GM21526 (cell line): ENCODE results near the gene PPFIA1.
"Not testable (repeated sequence)": the region's sequence is repeated elsewhere in the genome, so short reads cannot be mapped to it uniquely, and the experiment has no call there.

Experiments
- ATAC-seq: cut with Tn5 transposase; IDR thresholded peaks from one replicate; pipeline ENCODE4 v1.9.1; 2021; ENCODE audit warnings: moderate library complexity; ENCODE audit not compliant: unreplicated experiment, low FRiP score

PPFIA1 gene

DNA sequence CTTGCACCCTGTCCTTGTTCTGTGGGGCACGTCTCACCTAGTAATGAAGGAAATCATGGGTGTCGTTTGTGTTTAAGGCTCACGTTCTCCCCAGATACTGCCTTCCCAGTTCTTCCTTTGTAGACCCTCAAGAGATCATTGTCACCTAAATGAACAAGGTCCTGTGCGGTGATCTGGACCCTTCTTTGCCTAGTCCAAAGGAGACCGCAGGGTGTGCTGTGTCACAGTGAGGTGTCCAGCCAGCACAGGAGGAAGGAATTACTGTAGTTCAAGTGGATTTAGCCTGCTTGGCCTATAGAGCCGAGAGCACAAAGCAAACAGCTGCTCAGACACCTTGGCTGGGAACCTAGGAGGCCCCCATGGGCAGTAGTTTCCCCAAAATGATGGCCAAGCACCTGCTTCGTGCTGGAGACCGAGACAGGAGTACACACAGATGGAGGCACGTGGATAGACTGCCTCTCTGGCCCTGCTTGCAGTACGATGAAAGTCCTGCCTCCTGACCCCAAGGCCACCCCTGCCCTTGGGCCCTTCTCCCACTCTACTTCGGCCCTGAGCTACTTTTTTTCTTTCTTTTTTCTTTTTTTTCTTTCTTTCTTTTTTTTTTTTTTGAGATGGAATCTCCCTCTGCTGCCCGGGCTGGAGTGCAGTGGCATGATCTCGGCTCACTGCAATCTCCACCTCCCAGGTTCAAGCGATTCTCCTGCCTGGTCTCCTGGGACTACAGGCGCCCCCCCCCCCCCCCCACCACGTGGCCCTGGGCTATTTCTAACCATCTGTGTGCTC, 19.4 kb upstream of the PPFIA1 start:
- no peak for ATAC-seq

DNA sequence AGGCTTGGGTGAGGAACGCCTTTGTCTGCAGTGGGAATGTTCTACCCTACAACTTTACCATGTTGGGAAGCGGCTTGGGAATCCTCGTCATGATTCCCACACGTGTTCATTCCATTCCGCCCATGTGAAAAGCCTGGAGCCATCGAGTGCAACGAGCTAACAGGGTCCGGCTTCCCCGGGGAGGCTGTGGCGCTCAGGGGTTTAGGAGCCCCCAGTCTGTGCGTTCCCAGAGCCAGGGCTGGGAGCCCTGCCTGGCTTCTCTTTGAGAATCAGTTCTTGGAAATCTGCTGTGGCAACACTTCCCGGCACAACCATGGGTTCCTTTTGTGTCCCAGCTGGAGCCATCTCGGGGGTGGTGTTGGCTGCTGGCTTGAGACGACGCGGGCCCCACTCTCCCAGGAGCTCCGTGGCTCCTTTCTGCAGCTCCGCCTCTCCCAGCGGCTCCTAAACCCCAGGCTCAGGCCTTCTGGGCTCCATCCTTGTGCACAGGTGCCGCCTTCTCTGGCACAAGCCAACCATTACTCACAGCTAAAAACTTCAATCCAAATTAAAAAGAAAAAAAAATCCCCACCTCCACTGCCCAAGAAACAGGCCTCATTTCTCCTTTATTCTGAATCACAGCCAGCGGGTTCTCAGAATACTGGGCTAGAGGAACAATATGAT, 18.7 kb upstream of the PPFIA1 start:
- no peak for ATAC-seq

DNA sequence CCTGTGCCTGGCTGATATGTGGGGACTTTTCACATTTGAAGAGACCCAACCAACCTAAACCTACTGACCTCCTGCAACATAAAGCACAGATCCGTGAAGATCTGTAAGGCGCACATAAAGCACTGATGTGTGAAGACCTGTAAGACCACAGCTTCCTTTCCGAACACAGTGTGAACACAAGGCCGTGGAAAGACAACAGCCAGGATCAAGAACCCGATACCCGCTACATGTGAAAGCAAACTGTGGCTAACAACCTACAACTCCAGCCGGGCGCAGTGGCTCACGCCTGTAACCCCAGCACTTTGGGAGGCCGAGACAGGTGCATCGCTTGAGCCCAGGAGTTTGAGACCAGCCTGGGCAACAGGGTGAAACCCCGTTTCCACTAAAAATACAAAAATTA, 17.6 kb upstream of the PPFIA1 start:
- ATAC-seq = no peak

DNA sequence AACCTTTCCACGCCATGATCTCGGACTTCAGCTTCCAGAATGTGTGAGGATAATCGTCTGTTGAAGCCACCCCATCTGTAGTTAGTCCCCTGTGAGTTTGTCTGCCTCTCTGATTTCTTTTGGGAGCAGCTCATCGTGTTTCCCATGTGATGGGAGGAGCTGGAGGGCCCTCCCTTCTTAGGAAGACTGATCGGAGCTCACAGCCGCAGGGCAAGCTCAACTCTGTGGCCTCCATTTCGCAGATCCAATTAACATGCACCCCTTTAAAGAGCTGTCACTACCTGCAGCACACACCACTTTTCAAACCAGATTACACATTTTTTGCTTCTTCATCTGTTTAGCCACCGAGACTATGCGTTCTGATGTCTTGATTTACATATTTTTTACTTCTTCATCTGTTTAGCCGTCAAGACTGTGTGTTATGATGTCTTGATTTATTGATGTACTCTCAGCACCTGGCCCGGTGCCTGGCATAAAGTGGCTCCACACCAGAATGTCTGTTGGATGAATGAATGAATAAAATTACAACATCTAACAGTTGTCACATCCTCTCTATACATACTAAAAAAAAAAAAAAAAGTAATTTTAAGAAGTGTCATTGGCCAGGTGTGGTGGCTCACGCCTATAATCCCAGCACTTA, 14.9 kb upstream of the PPFIA1 start:
- ATAC-seq = no peak

DNA sequence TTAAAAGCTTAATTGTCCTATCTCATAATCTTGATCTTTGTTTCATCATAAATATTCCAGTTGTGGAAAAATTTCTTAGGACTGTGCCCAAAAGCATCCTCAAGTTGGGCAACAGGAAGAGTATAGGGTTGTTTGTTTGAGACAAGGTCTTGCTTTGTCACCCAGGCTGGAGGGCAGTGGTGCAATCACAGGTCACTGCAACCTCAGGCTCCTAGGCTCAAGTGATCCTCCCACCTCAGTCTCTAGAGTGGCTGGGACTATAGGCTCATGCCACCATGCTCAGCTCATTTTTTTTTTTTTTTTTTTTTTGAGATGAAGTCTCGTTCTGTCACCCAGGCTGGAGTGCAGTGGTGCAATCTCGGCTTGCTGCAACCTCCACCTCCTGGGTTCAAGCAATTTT, 11.4 kb upstream of the PPFIA1 start:
- not testable (repeated sequence) for ATAC-seq

DNA sequence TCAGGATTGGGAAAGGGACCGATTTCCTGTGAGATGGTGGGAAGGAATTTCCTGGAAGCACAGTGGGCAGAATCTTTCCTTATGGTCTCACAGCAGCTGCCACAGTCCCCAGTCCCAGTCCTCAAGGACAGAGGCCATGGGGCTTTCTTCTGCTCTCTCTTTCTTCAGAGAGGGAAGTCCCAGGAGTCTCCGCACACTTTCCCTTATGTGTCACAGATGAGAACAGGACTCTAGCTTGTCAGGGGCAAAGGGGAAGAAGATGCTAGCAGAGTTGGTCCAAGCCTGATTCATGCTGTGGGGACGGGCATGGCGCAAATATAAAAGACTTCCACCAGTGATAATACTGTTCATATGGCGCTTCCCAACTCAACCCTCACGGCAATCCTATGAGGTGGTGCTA, 7.5 kb upstream of the PPFIA1 start:
- ATAC-seq = no peak

DNA sequence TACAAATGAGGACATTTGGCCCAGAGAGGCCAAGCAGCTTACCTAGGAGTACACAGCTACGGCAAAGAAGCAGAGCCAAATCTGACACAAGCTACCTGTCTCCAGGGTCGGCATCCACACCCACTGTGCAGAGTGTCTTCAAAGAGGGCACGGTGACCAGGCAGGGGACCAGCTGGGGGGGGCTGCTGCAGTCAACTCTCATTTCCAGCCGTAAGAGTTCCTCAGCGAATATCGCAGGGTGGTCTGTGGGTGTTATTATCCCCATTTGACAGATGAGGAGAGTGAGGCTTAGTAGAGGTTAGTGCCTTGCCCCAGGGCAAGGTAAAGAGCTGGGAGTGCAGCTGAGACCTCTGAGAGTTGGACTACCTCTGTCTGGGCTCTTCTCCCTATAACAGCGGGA, 7.1 kb upstream of the PPFIA1 start:
- ATAC-seq = no peak

DNA sequence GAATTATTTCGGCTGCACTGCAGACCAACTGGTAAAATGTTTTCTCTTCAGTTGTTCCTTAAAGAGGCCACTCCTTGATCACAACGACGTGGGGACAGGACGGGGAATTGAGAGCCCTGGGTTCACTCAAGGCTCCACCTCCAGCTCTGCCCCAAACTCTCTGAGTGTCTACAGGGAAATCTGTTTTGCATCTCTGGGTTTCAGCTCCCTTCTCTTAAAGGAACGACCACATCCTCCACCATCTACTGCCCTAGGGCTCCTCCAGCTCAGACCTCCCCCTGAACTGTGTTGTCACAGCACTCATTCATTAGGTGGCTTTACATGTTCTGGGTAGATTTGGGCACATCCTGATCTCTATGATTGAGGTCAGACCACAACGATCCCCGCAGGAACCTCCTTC, 5.1 kb upstream of the PPFIA1 start:
- ATAC-seq = no peak

DNA sequence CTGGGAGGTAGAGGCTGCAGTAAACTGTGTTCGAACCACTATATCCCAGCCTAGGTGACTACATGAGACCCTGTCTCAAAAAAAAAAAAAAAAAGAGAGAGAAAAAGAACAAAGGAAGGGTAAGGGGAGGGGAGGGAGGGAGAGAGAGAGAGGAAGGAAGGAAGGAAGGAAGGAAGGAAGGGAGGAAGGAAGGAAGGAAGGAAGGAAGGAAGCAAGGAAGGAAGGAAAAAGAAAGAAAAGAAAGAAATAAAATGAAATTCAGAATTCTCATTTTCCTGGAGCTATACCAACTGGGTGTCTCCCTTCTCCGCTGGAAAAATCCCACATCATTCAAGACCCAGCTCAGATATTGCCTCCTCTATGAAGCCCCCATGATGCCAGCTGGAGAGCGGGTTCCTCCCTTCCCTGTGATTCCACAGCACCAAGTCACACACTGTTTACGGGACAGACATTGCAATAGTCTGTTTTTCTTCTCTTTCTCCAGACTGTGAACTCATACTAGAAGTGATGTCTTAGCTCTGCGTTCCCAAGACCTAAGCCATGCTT, 3.0 kb upstream of the PPFIA1 start:
- no peak for ATAC-seq

DNA sequence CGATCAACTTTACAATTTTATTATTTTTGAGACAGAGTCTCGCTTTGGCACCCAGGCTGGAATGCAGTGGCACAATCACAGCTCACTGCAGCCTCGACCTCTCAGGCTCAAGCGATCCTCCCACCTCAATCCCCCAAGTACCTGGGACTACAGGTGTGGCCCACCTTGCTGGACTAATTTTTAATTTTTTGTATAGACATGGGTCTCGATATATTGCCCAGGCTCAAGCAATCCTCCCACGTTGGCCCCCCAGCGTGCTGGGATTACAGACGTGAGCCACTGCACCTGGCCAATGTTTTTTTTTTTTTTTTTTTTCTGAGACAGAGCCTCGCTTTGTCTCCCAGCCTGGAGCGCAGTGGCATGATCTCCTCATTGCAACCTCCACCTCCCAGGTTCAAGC, 2.0 kb upstream of the PPFIA1 start:
- ATAC-seq = no peak

DNA sequence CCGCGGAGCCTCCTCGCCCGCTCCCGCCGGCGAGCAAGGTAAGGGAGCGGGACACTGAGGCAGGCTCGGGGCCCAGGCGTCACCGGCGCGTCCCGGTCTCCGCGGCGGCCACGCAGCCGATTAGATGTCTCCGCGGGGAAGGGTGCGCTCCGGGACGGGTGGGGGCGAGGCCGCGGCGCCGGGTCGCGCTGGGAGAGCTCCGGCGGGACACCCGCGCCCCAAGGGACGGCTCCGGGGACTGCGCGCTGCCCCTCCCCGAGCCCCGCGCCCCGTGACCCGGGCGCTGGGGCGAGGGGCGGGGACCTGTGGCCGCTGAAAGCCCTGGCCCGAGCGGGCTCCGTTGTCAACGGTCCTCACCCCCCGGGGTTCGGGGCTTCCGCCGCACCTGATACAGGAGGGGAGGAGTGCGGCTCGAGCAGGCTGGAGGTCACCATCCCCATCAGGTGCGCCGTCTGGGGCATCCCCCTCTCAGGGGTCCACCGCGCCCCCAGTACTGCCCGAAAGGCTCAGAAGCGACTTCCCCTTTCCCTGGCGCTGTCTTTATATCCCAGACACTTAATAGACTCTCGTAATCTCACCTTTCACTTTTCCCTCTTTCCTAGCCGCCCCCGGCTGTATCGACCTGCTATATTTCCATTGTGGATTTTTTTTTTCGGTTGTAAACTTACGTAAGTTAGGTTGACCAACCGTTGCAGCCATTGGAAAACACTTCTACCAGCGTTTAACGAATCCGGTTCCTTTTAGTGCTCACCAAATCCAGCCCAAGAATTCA, 573 bp downstream of the PPFIA1 start:
- peak; percentile 38 for ATAC-seq

DNA sequence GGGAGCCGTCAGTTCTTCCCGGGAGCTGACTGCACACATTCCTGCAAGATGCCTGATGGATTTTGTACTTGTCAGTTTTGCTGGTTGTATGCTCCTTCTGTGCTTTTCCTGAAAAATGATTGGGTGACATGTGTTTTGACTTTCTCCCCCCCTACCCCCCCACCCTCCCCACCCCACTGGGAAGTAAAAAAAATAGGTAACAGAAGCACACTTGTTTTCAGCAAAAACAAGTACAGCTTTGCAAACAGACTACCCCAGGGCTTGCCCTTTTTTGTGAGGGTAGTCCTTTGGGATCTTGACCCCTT, 1.1 kb downstream of the PPFIA1 start:
- ATAC-seq = no peak

DNA sequence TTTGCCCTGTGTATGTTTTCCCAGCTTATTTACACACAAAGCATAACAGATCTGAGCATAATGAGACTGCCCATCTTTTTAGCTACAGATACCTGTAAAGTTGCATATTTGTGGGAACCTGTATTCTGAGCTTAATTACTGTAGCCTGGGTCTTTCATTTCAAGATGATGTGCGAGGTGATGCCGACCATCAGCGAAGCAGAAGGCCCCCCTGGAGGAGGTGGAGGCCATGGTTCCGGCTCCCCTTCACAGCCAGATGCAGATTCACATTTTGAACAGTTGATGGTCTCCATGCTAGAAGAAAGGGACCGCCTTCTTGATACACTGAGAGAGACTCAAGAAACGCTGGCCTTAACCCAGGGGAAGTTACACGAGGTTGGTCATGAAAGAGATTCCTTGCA, 1.5 kb downstream of the PPFIA1 start:
- no peak for ATAC-seq

DNA sequence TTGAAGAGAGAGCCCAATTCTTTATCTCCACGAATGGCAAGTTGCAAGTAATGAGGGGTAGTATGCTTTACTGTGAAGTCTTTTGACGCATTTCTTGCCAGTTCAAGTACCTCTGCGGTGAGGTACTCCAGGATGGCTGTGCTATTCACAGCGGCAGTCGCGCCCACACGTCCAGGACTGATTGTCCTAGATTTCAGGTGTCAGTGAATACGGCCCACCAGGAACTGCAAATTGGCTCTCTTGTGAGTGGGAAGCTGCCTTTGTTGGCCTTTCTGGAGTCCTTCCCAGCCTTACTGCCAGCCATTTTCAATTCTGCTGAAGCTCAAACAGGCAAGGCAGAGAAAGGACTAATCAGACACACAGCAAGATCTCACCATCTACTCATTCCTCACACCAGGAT, 8.5 kb downstream of the PPFIA1 start:
- ATAC-seq = no peak

DNA sequence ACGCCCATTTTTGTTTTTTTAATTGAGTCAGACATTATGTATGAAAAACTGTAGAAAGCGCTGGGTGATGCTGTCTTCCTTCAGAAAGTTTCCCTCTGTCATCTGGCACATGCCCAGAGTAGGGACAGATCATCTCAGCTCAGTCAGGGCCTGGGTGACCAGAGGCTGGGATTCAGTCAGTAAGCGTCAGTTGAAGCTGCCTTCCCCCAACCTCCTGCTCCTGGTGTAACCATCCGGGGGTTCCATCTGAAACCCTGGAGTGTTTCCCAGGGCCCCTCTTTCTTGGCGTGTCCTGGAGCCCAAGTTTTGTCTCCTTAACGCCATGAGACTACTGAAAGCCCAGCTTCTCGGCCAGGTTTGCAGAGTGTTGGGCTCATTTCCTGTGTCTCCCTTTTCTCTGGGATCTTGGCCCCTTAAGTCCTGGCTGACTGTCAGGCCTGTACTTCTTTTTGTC, 10.7 kb downstream of the PPFIA1 start:
- no peak for ATAC-seq

DNA sequence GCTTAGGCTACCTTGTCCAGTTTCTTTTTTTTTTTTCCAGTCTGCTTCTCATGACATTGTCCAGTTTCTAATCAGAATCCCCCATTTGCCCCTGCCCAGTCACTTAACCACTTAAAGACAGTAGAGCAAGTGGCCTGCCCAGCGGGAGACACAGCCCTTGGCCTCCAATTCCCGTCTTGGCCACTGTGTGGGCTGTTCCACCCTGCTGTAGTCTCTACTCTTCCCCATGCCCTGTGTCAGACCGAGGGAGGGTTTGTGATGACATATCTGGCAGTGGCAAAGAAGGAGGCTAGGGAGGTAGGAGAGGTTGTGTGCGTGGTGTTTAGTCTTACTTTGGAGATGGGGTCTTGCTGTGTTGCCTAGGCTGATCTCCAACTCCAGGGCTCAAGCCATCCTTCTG, 11.5 kb downstream of the PPFIA1 start:
- no peak for ATAC-seq

DNA sequence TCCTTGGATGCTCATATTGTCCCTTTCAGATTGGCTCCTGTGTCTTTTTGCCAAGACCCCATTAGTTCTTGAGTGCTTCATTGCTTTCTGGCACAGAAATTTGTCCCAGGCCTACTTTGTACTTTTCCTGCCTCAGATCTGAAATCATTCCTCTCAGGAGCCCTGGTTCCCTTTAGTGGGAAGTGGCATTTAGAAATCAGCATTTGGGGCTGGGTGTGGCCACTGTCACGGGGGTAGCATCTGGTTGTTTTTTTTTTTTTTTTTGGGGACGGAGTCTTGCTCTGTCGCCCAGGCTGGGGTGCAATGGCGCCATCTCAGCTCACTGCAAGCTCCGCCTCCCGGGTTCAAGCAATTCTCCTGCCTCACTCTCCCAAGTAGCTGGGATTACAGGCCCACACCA, 18.2 kb downstream of the PPFIA1 start:
- no peak for ATAC-seq

DNA sequence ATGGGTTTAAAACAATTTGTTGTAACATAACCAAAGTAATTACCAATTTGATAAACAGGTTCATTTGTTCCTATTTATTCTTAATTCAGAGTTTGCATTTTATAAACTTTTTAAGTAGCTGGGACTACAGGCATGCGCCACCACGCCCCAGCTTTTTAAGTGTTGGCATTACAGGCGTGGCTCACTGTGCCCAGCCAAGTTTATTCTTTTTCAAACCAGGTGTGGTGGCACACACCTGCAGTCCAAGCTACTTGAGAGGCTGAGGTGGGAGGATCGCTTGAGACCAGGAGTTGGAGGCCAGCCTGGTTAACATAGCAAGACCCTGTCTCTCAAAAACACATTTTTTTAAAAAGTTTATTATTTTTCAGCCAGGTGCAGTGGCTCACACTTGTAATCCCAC, 19.1 kb downstream of the PPFIA1 start:
- ATAC-seq = no peak

DNA sequence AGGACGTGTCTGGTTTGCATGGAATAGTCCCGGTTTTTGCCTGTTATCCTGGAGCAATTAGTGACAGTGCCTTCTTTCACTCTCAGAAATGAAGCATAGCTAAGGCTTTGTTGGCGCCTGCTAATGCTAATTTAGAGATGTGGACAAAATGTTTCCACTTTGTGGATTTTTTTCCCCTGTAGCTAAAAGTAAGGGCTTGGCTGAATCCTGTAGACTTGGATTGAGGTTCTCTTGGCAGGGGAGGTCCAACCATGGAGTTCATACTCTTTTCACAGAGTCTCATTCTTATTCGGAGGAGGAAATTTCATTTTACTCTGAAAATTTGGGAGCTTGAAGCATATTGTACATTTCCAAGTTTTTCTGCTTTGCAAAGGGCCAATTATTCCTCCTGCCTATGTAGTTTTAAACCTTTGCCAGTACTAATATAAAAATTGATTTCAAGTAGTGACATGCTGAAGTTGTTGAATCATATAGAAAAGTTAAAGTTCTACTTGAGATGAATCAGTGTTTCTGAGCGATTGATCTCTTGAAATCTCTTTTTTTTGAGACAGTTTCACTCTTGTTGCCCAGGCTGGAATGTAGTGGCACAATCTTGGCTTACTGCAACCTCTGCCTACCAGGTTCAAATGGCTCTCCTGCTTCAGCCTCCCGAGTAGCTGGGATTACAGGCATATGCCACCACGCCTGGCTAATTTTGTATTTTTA, 20.0 kb downstream of the PPFIA1 start:
- no peak for ATAC-seq

DNA sequence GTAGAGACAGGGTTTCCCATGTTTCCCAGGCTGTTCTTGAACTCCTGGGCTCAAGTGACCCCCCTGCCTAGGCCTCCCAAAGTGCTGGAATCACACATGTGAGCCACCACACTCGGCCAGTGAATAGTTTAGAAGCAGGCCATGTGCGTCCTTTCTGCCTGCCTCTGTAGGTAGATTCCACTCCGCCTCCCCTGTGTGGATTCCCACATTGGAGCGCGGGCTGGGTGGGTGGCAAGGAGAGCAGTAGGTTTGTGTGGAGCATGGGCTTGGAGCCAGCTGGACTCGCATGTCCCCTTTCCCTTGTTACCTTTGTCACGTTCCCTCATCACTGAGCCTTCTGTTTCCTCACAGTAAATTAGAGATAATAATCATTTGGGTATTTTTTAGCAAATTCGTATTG, 21.7 kb downstream of the PPFIA1 start:
- ATAC-seq = no peak
